Inferior parietal cortex (tissue), 1 donor: ENCODE measurements around the gene DDX56.
"Not testable (repeated sequence)": the region's sequence is repeated elsewhere in the genome, so short reads cannot be mapped to it uniquely, and the experiment has no call there.

Source experiments
- DNase-seq: peaks from one replicate; pipeline ENCODE4 v3.0.0-alpha.2; 2016; ENCODE audit errors: extremely low spot score

The DDX56 gene

DNA sequence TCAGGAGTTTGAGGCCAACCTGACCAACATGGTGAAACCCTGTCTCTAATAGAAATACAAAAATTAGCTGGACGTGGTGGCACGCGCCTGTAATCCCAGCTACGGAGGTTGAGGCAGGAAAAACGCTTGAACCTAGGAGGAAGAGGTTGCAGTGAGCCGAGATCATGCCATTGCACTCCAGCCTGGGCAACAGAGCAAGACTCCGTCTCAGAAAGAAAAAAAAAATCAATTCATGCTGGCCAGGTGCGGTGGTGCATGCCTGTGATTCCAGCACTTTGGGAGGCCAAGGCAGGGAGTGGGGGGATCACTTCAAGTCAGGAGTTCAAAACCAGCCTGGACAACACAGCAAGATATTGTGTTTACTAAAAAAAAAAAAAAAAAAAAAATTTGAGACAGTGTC, 23.5 kb upstream of the DDX56 start:
- DNase-seq = not testable (repeated sequence)

DNA sequence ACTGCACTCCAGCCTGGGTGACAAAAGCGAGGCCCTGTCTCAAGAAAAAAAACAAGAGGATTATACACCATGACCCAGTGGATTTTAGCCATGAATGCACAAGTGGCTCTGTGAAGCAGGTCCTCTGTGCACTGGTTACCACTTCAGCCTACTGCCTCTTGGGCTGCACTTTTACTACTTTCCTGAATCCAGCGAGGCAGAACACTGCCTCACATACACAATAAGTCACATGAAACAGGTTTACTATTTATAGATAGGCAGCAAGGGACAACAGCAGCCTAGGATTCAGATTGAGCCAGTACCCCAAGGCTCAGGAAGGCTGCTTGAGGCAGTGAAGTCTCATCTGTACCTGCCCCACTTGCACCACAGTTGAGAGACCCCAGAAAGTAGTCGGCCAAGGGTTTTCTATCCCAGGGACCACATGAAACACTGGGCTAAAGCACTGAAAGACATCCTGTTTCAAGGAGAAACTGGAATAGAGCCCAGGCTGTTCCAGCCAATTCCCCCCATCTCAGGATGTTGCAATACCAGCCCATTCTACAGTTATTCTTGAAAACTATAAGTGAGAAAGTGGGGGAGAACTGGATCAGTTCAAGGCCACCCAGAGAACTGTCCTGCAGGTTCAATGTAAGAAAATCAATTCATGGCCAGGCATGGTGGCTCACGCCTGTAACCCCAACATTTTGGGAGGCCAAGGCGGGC, 22.4 kb upstream of the DDX56 start:
- DNase-seq = no peak

DNA sequence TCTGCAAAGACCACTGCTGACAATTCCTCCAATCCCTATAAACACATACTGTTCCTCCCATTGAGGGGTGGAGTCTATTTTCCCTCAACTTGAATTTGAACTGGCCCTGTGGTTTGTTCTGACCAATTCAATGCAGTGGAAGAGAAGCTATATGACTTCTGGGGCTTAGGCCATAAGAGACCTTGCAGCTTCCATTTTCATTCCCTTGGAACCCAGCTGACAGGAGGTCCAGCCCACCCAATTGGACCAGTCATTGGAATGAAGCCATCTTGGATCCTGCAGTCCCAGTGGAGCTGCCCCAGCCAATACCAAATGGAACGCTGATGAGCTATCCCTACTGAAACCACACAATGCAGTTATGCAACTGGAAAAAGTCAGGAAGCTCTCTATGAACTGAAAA, 17.2 kb upstream of the DDX56 start:
- no peak for DNase-seq

DNA sequence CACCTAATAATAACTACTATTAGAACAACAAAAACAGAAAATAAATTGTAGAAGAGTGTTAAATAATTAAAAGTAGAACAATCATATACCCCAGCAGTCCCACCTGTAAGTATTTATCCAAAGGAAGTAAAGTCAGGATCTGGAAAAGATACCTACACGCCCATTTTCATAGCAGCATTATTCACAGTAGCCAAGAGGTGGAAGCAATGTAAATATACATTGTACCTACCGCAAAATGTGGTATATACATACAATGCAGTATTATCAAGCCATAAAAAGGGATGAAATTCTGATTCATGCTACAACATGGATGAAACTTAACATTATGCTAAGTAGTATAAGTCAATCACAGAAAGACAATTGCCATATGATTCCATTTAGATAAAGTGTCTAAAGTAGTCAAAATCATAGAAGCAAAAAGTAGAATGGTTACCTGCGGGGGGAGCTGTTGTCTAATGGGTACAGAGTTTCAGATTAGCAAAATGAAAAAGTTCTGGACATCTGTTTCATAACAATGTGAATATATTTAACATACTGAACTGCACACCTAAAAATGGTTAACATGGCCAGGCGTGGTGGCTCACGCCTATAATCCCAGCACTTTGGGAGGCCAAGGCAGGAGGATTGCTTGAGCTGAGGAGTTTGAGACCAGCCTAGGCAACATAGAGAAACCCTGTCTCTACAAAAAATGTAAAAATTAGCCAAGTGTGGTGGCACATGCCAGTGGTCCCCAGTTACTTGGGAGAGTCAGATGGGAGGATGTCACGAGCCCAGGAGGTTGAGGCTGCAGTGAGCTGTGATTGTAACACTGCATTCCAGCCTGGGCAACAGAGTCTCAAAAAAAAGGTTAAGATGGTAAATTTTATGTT, 14.4 kb upstream of the DDX56 start:
- DNase-seq = peak; percentile 78

DNA sequence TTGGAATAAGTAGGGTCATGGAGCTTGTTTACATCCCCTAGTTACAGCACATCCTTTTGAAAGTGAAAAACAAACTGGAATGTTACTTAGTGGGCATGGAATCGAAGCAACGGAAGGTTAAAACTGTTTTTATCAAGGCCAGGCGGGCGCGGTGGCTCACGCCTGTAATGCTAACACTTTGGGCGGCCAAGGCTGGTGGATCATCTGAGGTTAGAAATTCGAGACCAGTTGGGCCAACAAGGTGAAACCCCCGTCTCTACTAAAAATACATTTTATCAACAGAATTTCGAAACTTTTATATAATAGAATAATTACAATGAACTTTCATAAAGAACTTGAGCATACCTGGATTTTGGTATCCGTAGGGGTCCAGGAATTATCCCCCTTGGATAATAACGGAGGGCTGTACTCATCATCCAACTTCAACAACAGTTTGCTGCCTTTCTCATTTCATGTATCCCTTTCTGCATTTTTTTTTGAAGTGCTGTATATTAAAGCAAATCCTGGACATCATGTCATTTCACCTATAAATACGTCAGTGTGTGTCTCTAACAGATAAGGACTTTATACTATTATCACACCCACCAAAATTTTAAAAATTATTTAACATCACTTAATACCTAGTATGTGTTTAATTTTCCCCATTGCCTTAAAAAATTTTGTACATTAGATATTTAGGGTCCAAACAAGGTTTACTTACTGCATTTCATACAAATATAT, 9.6 kb upstream of the DDX56 start:
- DNase-seq = no peak

DNA sequence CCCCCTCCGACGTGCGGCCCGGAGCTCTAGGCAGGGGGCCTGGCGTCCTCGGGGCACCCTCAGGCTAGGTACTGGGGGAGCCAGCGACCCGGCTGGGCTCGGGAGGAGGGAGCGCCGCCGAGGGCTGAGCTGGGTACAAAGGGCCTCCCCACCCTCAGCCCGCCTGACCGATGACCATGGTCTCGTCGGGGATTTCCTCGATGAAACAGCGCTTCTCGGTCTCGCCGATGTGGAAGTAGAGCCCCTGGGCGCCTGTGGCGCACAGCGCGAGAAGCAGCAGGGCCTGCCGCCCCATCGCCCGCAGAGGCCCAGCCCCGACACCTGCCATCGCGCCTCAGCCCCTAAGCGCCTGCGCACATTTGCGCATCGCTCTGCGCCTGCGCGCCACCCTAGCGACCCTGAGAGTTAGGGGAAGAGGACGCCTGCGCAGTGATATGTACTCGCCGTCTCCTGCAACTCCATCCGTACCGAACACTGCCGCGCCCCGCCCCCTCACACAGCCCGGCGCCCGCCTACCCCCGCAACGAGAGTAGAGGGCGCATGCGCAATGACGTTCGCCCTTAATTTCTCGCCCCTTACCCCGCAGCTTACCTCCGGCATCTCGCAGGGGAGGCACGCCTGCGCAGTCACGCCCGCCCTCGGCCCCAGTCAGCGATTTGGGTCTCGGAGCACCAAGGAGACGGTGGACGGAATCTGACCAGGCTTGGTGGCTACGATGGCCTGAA, 8.3 kb upstream of the DDX56 start, which contains the start of gene TMED4:
TSS of gene TMED4 (minus strand) at position 353 of the 725 bp plus-strand sequence. CDS start at position 328, 25 bp downstream.
- DNase-seq = peak; percentile 99

DNA sequence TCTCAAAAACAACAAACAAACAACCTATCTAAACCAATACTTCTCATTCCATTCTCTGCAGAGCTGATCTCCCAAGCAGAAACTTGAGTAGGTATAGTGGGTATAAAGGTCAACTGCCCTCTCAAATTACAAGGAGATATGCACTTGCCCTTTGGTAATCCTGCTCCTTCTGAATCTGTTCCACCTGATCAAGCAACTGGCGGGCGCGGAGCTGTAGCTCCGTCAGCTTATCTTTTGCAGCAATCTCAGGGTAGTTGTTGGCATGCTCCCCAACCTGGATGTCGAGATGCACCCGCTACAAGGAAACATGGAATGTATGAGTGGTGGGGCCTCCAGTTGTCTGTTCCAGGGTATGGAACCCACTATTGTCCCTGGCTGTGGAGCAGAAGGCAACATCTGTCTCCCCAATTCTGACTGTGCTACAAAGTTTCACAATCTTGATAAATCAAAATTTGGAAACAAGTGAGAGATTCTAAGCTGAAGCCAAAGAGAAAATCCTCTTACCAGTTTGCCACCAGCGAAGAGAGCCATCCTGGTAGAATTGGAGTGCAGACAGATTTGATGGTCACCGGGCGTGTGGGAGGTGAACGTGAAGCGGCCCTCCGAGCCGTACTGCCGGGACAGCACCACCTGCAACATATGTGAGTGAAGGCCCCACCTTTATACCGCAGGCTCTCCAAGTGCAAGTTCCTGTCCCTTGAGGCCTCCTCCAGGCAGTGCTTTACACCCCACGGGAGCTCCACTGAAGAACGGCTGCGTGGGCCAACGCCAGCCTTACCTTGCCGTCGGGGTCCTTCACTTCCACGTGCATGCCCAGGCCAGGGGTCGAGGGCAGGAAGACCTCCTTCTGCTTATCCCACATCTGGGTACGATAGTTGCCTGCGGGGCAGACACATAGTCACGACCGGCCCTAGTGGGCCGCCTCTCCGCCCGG, 7.5 kb upstream of the DDX56 start:
- DNase-seq = no peak

DNA sequence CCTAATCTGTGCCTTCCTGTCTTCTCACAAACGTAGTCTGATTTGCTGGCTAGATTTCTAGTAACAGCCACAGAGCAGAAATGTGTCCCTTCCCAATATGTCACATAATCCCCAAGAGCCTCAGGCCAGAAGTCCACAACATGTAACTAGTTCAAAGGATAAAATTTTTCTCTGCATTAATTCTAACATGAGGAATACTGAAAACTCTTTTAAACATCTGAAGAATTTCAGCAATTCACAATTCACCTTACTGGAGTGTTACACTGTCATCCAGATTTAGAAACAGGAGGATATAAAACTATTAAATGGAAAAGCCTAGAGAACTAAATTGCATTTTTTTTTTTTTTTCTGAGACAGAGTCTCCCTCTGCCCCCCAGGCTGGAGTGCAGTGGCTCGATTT, 2.5 kb upstream of the DDX56 start:
- DNase-seq = no peak

DNA sequence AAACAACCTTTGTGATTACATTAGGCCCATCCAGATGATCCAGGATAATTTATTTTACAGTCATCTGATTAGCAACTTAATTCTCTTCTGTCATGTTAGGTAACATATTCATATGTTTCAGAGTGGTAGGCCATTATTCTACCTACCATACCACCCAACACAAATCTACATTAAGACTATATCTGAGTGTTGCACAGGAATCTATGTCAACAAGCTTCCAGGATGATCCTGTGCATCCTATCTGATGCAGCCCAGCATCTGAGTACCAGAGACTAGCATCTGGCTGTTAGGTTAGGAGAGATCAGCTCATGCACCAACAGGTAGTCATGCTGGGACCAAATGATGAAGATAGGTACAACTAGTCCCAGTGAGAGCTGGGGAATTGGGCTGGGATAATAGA, 1.3 kb upstream of the DDX56 start:
- no peak for DNase-seq

DNA sequence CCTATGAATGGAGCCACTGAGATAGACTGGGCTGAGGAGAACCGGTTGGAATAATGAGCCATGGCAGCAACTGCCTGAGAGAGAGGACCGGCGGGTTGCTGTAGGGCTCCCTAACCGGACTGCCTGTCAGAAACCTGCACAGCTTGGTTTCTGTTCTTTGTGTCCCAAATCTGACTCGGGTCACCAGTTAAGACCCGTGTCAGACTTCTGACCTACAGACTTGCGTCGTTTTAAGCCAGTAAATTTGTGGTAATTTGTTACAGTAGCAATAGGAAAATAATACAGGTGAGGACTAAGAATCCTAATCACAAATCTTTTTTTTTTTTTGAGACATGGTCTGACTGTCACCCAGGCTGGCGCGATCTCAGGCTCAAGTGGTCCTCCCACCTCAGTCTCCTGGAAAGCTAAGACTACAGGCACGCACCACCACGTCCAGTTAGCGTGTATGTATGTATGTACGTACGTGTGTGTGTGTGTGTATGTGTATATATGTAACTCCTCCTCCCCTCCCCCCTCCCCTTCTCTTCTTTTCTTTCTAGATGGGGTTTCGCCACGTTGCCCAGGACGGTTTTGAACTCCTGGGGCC, 672 bp upstream of the DDX56 start:
- no peak for DNase-seq

DNA sequence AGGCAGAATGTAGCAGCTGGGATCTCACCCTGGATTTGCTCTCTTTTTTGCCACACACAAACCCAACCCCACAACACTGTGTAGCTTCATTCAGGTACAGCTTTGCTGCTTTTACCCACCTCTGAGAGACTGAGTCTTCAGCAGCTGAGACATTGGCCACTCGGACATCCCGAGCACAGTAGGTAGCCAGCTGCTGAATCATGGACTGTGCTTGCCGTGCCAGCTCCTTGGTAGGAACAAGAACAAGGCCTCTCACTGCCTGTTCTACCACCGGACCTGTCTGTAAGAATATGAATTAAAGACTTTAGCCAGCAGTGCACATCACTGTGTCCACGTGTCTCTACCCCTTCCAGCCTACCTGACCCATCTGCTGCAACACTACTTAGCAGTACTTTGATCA, 937 bp downstream of the DDX56 start:
- no peak for DNase-seq

DNA sequence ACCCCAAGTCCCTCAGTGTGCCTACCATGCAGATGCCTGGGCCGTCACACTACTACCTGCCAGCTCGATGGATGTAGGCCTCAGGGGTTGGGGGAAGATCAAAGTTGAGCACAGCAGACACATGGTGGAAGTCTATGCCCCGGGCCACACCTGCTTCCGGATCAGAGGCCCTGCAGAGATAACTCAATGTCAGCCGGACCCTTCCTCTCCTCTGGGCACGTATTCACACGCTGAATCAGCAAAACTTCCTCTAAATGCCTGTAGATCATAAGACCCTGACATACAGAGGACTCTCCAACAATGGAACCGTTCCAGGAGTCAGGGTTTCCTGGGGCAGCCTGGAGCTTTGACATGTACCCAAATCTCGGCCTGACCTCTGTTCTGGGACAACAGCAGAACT, 3.7 kb downstream of the DDX56 start:
- DNase-seq = no peak

DNA sequence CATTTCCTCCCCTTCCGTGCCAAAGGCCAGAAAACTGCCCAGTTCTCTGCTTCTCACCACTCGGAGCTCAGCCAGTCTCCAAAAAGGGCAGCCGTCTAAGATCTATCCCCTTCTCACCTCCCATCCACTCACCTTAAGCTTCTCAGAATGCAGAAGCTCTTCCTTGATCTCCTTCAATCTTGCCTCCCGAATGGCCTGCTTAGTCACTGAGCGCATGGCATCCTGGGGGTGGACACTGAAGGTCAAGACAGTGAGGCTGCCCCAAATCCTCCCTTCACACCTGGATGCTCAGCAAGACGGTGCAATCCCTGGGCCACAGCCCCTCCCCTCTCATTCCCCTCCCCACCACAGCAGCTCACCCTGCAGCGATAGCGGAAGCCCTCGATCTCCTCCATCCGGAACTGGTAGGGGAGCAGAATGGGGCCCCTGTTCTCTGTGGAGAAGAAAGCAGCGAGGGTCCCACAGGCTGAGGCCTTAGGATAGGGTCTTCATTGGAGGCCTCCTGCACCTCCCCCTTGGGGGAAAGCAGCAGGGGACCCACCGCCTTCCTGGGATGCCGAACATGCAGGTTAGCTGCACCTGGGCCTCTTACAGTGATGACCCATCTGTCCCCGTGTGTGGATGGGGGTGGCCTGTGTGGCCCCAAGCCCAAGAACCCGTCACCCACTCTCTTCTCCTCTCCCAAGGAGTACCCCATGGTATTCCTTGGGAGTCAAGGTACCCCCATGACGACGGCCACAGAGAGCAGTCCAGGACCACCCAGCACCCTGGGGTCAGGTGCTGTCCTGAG, 4.7 kb downstream of the DDX56 start:
- no peak for DNase-seq

DNA sequence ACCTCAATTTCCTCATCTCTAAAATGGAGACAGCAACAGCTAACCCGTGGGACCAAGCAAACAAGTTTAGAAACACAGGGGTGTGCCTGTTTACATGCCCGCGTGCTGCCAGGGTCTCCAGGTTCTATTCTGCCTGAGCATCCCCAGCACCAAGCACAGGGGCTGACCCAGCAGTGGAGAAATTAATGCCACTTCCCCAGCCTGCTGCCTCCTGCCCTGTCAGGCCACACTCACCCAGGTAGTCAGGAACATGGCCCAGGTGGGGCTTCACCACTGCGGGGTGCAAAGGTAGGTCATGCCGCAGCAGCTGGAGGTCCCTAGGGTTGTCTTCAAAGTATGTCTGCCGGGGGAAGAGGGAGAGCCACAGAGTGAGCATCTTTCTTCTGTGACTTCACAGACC, 5.8 kb downstream of the DDX56 start:
- no peak for DNase-seq

DNA sequence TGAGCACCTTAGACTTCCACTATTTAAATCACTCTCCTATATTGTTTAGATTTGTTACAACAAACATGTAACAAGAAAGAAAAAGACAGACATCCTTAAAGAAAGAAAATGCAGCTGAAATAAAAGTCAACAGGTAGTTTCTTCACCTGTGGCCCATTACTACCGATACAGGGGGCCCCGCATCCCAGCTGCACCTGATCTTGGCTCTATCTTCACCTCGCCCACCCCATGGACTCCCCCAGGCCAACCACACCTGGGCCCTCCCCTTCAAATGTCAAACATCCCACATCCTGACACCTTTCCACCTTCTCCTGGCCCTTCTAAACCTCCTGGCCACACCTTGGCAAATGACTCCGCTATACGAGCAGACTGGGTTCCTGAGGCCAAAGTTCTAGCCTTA, 7.0 kb downstream of the DDX56 start:
- no peak for DNase-seq

DNA sequence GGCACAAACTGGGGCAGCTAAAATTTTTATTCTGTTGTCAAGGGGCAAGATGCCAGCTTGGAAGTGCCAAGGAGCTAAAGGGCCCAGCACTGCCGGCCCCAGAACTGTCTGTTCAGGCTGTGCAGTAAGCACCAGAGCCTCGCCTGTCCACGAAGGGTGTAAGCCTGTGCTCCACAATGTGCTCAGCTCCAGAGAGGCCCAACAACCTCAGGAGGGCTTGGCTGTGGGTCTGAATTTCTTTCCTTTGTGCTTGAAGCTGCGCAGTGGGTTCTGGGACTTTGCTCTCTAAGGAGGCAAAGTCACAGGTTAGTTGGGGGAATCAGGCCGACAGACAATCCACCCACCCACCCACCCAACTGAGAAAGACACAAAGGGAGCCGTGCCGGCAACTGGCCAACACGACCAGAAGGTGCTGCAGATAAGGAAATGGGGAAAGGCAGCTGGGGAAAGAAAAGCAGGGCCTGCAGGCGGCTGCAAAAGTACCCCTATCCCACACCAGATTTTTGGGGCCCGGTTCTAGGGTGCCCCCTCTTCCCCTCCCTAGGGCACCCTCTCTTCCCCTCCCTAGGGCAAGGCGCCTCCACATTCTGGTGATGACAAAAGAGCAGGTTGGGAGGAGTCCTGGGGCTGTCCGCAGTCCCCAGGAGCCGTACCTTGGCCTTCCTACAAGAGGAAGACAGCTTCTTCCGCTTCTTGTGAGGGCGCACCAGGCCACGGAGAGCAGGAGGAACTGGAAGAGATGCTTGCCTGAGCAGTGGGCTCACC, 7.7 kb downstream of the DDX56 start:
- peak; percentile 13 for DNase-seq

DNA sequence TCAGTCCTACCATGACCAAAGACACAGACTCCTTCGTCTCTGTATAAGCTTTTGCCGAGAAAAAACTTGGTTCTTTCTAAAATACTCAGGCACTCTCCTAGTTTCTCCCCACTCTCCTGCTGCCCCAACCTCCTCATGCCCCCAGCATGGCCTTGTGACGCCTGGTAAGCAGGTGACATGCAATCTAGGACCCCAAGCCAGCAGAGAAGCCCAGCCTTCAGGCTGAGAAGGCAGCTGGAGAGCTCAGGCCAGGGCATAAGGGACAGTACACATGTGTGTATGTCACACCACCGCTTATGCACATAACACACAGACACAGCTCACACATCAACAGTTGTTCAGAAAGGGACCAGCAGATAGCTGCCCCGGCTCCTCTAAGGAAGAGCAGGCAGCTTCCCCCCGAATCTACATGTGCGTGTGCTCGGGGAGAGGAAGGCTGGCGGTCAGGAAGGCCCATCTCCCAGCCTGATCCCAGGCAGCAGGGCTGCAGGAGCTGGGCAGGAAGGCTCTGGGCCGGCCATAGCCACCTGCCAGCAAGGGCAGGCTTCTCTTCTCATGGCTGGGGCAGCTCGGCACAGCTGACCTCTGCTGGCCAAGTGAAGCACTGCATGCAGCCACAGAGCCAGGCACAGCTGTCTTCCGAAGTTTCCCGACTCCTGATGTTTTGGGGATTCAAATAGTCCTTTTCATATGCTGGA, 8.5 kb downstream of the DDX56 start:
- DNase-seq = peak; percentile 71

DNA sequence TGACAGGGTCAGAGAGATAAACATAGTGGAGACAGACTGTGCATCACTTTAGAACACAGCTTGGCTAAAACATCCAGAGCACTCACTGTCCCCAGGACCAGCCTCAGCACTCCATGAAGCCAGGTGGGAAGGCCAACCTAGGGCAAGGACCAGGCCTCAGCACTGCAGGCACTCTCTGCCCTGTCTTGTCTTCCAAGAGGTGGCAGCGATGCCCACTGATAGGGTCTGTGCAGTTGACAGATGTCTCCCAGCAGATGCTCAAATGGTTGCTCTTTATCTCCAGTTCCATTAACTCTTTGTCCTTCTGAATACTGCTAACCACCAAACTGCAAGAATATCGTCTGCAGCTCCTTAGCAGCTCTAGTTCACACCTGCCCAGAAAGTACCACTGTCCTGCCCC, 9.1 kb downstream of the DDX56 start:
- DNase-seq = no peak
